Renal pelvis (tissue), 4 donors: Measurements from ENCODE around the gene TEDDM1. TPM values are rescaled to one million over a fixed set of nuclear protein-coding genes. Genes with fewer than 3 reads are reported as not detected.
"Not testable (repeated sequence)": the region's sequence is repeated elsewhere in the genome, so short reads cannot be mapped to it uniquely, and the experiment has no call there.

Experiments used
- DNase-seq: peaks from one replicate; pipeline ENCODE4 v3.0.0-alpha.2; 2013
- polyA plus RNA-seq, 3 donors: library from polyadenylated mRNA; unstranded; fragments of 120-200 nt; gene quantifications; one replicate each; pipeline ENCODE4 v1.2.1, GENCODE V29; 2013; ENCODE audit not compliant: insufficient read length in 3 of 3

TEDDM1 gene
- polyA plus RNA-seq, 3 donors = 0.07 to 0.22 (median 0.21) TPM

- no peak for DNase-seq
These were observed 17.3 kb downstream of the TEDDM1 start for GRCh38 chr1:182383037-182383661.

GRCh38 chr1:182381962-182382819 is 18.3 kb downstream of the TEDDM1 start:
- DNase-seq = no peak

DNA sequence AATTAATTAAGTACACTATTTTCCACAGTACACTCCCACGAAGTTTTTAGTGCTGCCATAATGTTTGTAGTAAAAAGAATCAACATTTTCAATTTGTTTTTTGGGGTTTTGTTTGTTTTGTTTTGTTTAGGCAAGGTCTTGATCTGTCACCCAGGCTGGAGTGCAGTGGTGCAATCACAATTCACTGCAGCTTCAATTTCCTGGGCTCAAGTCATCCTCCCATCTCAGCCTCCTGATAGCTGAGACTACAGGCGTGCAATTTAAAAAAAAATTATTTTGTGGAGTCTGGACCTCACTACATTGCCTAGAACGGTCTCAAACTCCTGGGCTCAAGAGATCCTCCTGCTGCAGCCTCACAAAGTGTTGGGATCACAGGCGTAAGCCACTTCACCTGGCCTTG is 20.3 kb downstream of the TEDDM1 start:
- DNase-seq = no peak

GRCh38 chr1:182379781-182380180 is 20.7 kb downstream of the TEDDM1 start:
- not testable (repeated sequence) for DNase-seq

DNA sequence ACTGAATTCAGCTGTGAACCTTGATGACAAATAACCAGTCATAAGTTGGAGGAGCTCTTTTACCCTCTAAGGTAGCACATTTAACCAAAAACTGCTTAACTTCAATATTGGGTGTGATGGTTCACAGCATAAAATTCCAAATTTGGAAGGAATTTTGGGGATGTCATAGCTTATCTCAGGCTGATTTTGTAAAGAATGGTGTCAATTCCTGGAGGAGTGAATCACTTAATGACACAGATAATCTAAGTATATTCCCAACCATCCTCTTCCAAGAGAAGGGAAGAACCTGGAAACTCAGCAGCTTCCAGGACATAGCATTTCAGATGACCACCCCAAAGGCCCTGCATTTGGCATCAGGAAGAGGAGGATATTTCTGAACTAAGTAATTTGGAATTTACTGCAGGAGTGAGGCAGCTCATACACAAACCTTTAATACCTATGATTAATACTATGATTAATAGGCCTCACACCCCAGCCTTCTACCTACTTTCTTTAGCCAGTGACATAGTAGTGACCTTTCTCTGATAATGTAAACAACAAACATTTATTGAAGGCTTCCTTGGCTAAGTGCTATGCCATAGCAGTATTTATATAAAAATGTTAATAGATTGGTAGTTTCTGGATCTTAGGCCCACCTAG is 23.4 kb downstream of the TEDDM1 start:
- no peak for DNase-seq

GRCh38 chr1:182374101-182374834 is 26.2 kb downstream of the TEDDM1 start:
- no peak for DNase-seq

DNA sequence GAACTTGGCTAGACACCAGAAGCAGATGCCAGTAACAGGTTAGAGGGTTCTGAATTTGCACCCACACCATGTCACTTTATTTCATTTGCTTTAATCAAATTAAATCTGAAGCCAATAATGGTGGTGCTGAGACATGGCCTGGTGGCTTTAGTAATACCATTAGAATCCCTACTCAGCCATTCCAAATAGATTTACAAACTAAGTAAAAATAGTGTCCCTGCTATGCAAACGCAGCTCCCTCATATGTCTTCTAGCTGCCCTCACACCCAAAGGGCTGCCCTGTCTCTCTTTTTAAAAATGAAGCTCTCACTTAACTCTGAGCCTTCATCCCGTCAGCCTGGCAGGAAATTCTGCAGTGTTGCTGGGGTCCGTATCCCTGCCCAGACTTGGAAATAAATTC is 29.9 kb downstream of the TEDDM1 start:
- DNase-seq = no peak

- DNase-seq = no peak
These were observed 31.6 kb downstream of the TEDDM1 start for GRCh38 chr1:182368903-182369302.

GRCh38 chr1:182368358-182368757 is 32.1 kb downstream of the TEDDM1 start:
- DNase-seq = no peak

DNA sequence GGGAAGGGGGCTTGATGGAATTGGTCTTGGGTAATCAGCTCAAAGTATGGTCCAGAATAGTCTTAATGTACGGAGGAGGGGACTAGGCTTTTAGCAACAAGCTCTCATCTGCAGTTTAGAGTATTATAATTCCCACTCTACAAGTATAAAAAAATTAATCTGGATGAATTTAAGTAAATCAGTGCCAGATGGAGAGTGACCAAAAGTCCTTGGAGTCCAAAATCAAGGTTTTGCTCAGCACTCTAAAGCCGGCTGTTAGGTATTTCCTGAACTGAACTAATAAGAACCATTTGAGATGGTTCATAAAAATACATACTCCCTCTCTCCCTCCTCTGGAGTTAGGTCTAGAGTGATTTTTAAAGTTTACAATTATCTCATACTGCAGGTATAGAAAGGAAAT is 32.5 kb downstream of the TEDDM1 start:
- no peak for DNase-seq

GRCh38 chr1:182366596-182366995 is 33.9 kb downstream of the TEDDM1 start:
- DNase-seq = no peak

- no peak for DNase-seq
These were observed 40.8 kb downstream of the TEDDM1 start for GRCh38 chr1:182359645-182360044.

DNA sequence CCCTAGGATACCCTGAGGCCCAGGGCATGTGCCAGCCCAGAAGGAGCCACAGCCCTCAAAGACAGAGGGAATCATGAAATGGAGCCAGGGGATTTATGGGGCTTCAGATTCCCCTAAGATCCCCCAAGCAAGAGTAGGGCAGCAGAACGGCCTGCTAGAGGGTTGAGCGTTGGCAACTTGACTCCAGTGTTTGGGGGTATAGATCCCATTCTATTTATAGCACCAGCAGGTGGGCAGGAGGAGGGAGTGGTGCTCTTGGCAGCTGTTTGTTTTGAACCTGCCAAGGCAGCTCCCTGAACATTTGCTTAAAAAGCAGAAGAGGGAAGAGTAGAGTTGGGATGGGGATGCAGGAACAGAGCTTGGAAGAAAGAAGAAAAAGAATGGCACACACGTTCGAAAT is 42.6 kb downstream of the TEDDM1 start:
- no peak for DNase-seq

GRCh38 chr1:182357171-182357570 is 43.3 kb downstream of the TEDDM1 start:
- DNase-seq = no peak

DNA sequence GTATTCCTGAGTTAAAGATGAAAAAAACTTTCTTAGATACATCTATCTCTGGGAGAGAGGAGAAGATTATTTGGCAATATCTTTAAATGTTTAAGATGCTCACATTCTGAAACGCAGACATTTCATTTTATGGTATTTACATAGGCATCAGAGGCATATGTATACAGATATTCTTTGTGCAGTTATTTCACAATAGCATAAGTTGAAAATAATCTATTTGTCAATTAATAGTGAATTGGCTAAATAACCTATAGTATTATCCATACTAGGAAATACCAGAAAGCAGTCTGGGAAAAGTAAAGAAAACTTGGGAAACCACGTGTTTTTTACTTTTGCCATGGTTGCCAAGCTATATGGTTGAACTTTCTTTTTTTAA is 44.8 kb downstream of the TEDDM1 start:
- DNase-seq = no peak

- DNase-seq = no peak
These were observed 48.6 kb downstream of the TEDDM1 start for GRCh38 chr1:182351790-182352364.

GRCh38 chr1:182350839-182351238 is 49.6 kb downstream of the TEDDM1 start:
- no peak for DNase-seq

DNA sequence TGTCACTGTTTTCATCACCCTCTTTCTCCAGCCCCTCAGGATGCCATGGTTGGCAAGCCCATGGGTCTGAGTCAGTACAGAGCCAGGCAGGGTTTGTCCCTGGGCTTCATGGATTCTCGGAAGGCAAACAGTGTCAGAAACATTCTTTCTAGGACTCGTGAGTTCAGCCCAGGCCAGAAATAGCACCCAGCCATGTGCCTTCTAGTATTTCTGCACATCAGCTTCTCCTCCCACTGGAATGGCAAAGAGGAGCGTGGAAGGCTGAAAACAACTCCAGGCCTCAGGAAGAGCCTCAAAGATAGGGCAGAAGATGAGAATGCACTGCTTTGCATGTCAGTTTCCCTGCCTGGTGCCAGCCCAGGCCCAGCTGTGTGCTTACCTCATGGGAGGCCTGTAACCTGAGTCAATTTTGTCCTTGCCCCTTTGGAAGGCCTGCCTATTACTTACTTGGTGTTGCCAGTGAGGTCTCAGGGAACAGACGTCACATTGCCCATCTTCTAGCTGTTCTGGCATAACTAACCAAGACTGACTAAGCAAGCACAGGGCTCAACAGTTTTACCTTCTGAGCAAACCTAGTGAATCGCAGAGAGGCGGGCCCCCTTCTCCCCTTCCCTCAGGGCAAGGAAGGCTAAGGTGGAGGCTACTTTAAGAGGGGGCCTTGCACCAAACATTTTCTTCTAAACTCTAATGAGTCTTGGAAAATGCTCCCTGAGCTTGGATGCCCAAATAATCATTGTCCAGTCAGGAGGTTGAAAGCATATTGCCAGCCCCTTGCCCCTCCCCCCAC is 51.3 kb downstream of the TEDDM1 start:
- DNase-seq = no peak
